Measurements from ENCODE around the gene HIVEP2. TPM values are rescaled to one million over a fixed set of nuclear protein-coding genes. Genes with fewer than 3 reads are reported as not detected.

Gene HIVEP2
- total RNA-seq, 2 donors from 2014 or later = 1.7 to 2.4 TPM

- peaks cover 12% of the 10 kb centered on the region for H3K4me1 Mint-ChIP-seq
- no peak overlapping the region for H3K27ac Mint-ChIP-seq
- DNase-seq = no peak
- no peak overlapping the region for H3K27ac ChIP-seq (ENCODE audit: low read depth, low read length)
- TF ChIP-seq CTCF (conservative IDR thresholded peaks at IDR 0.05) = no peak
- H3K4me1 ChIP-seq (ENCODE audit: control insufficient read depth, insufficient read depth, low read length) = peaks cover 4% of the 10 kb centered on the region
- no peaks in the 10 kb centered on the region for H3K9me3 ChIP-seq (ENCODE audit: control insufficient read depth, low read length)
- H3K36me3 ChIP-seq (ENCODE audit: control insufficient read depth, insufficient read depth, low read length) = no peaks in the 10 kb centered on the region
- WGBS, 2 experiments (ENCODE audit: insufficient coverage in 1 of 2, insufficient read length in 1 of 2) = 86 to 92% methylated on average over 3 to 5 of the region's 5 CpGs
- H3K27me3 ChIP-seq (ENCODE audit: control insufficient read depth, insufficient read depth, low read length, poor library complexity, severe bottlenecking) = no peaks in the 10 kb centered on the region
- no peak overlapping the region for H3K9ac ChIP-seq (ENCODE audit: extremely low read depth, low read length, poor library complexity, severe bottlenecking)
- no peak overlapping the region for H3K4me3 Mint-ChIP-seq
- no peaks in the 10 kb centered on the region for H3K36me3 Mint-ChIP-seq (ENCODE audit: low read depth)
- no peaks in the 10 kb centered on the region for H3K9me3 Mint-ChIP-seq
- no peak overlapping the region for H3K4me3 ChIP-seq (ENCODE audit: low read length)
- H3K27me3 Mint-ChIP-seq (ENCODE audit: insufficient read depth) = no peaks in the 10 kb centered on the region
These were observed 136.4 kb downstream of the HIVEP2 start for GRCh38 chr6:142808405-142809061.

DNA sequence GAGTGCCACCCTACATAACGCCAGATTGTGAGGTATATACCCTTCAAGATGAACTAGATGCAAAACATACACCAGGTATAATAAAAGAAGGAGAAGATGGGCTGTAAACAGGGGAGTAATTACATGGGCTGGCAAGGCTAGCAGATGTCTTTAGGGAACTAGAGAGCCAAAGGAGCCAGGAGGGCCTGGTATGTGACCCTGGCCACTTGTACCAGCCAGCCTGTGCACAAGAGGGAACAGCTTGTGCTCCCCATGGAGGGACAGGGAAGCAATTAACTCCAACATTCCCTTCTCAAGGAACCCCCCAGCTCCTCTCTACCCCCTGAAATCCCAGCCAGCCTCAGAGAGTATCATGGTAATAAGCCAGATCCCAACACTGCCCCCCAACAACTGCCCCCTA is 139.9 kb downstream of the HIVEP2 start:
- Histone ChIP-seq H3K4me1 (ENCODE audit: control insufficient read depth, insufficient read depth, low read length) (no peaks in the 10 kb centered on the region), H3K27me3 (ENCODE audit: control insufficient read depth, insufficient read depth, low read length, poor library complexity, severe bottlenecking) (no peaks in the 10 kb centered on the region), H3K4me3 (ENCODE audit: low read length) (no peak overlapping the region), H3K9me3 (ENCODE audit: control insufficient read depth, low read length) (no peaks in the 10 kb centered on the region), H3K36me3 (ENCODE audit: control insufficient read depth, insufficient read depth, low read length) (no peaks in the 10 kb centered on the region), H3K27ac (ENCODE audit: low read depth, low read length) (no peak overlapping the region), H3K9ac (ENCODE audit: extremely low read depth, low read length, poor library complexity, severe bottlenecking) (no peak overlapping the region)
- no peak for DNase-seq
- H3K36me3 Mint-ChIP-seq (ENCODE audit: low read depth) = no peaks in the 10 kb centered on the region
- no peak overlapping the region for H3K4me3 Mint-ChIP-seq
- no peaks in the 10 kb centered on the region for H3K9me3 Mint-ChIP-seq
- 81% methylated on average over 1 of the region's 1 CpG; no CpG with 5 or more reads in 1 of the 2 experiments for WGBS, 2 experiments (ENCODE audit: insufficient coverage in 1 of 2, insufficient read length in 1 of 2)
- no peaks in the 10 kb centered on the region for H3K4me1 Mint-ChIP-seq
- TF ChIP-seq CTCF (conservative IDR thresholded peaks at IDR 0.05) = no peak
- no peak overlapping the region for H3K27ac Mint-ChIP-seq
- no peaks in the 10 kb centered on the region for H3K27me3 Mint-ChIP-seq (ENCODE audit: insufficient read depth)

DNA sequence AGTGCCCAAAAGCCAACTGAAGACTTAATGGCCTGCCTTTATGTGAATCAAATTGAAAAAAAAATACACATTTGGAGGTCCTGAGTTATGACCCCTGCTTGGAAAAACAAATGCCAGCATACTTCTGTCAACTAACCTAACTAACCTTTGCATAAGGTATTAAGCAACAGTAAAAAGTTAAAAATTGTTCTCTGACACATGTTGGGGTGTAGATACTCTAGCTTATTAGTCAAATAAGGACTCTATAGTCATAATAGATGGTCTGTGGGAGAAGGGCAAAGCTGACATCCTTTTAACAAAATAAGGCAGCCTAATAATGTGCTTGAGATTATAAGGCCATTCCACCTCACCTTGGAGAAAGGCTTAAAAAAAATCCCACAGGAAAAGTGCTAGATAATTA is 140.5 kb downstream of the HIVEP2 start:
- Mint-ChIP-seq H3K4me3 (no peak overlapping the region), H3K27me3 (ENCODE audit: insufficient read depth) (no peaks in the 10 kb centered on the region), H3K9me3 (no peaks in the 10 kb centered on the region), H3K36me3 (ENCODE audit: low read depth) (no peaks in the 10 kb centered on the region), H3K27ac (no peak overlapping the region), H3K4me1 (no peaks in the 10 kb centered on the region)
- H3K9ac ChIP-seq (ENCODE audit: extremely low read depth, low read length, poor library complexity, severe bottlenecking) = no peak overlapping the region
- no peaks in the 10 kb centered on the region for H3K4me1 ChIP-seq (ENCODE audit: control insufficient read depth, insufficient read depth, low read length)
- H3K4me3 ChIP-seq (ENCODE audit: low read length) = no peak overlapping the region
- H3K9me3 ChIP-seq (ENCODE audit: control insufficient read depth, low read length) = no peaks in the 10 kb centered on the region
- TF ChIP-seq CTCF (conservative IDR thresholded peaks at IDR 0.05) = no peak
- H3K27ac ChIP-seq (ENCODE audit: low read depth, low read length) = no peak overlapping the region
- DNase-seq = no peak
- H3K27me3 ChIP-seq (ENCODE audit: control insufficient read depth, insufficient read depth, low read length, poor library complexity, severe bottlenecking) = no peaks in the 10 kb centered on the region
- no peaks in the 10 kb centered on the region for H3K36me3 ChIP-seq (ENCODE audit: control insufficient read depth, insufficient read depth, low read length)

Measured in endodermal cell (in vitro differentiated cells).